Renal pelvis (tissue), 4 donors: Measurements from ENCODE around the gene ADAM8. TPM values are rescaled to one million over a fixed set of nuclear protein-coding genes. Genes with fewer than 3 reads are reported as not detected.
"Not testable (repeated sequence)": the region's sequence is repeated elsewhere in the genome, so short reads cannot be mapped to it uniquely, and the experiment has no call there.

Experiments
- DNase-seq: peaks from one replicate; pipeline ENCODE4 v3.0.0-alpha.2; 2013
- polyA plus RNA-seq, 3 donors: library from polyadenylated mRNA; unstranded; fragments of 120-200 nt; gene quantifications; one replicate each; pipeline ENCODE4 v1.2.1, GENCODE V29; 2013; ENCODE audit not compliant: insufficient read length in 3 of 3

The ADAM8 gene
- polyA plus RNA-seq, 3 donors: 2.2 to 5.0 (median 4.0) TPM

- no peak for DNase-seq
Observed at GRCh38 chr10:133249975-133250754, 26.5 kb downstream of the ADAM8 start.

GRCh38 chr10:133249094-133249780, 27.4 kb downstream of the ADAM8 start:
- DNase-seq: no peak

GRCh38 chr10:133248334-133248715, 28.3 kb downstream of the ADAM8 start:
- DNase-seq: no peak

GRCh38 chr10:133247681-133248333, 28.9 kb downstream of the ADAM8 start:
- no peak for DNase-seq

- DNase-seq: no peak
Observed at GRCh38 chr10:133246236-133246626, 30.4 kb downstream of the ADAM8 start.

- no peak for DNase-seq
Observed at GRCh38 chr10:133245439-133246235, 31.0 kb downstream of the ADAM8 start.

- no peak for DNase-seq
Observed at GRCh38 chr10:133243593-133243992, 33.1 kb downstream of the ADAM8 start.

GRCh38 chr10:133242611-133243356, 33.9 kb downstream of the ADAM8 start:
- DNase-seq: no peak

- DNase-seq: no peak
Observed at GRCh38 chr10:133241501-133242205, 35.0 kb downstream of the ADAM8 start.

- DNase-seq: no peak
Observed at GRCh38 chr10:133239990-133240389, 36.7 kb downstream of the ADAM8 start.

GRCh38 chr10:133238466-133238804, 38.2 kb downstream of the ADAM8 start:
- DNase-seq: no peak

GRCh38 chr10:133237588-133238465, 38.8 kb downstream of the ADAM8 start, which contains the start of gene VENTX:
VENTX (plus strand) TSS chr10:133237855; CDS start chr10:133237915, 60 bp downstream.
- DNase-seq: no peak

- no peak for DNase-seq
Observed at GRCh38 chr10:133237241-133237587, 39.5 kb downstream of the ADAM8 start.

- DNase-seq: no peak
Observed at GRCh38 chr10:133236401-133237240, 40.0 kb downstream of the ADAM8 start.

GRCh38 chr10:133235932-133236331, 40.7 kb downstream of the ADAM8 start:
- DNase-seq: no peak

- no peak for DNase-seq
Observed at GRCh38 chr10:133235265-133235855, 41.3 kb downstream of the ADAM8 start.

GRCh38 chr10:133234796-133235195, 41.9 kb downstream of the ADAM8 start:
- not testable (repeated sequence) for DNase-seq

GRCh38 chr10:133231946-133232574, 44.6 kb downstream of the ADAM8 start:
- no peak for DNase-seq
